Fibroblast of the aortic adventitia (primary cell): ENCODE measurements around the gene MYLIP. TPM values are rescaled to one million over a fixed set of nuclear protein-coding genes. Genes with fewer than 3 reads are reported as not detected.

Experiments used
- DNase-seq: peaks from one replicate; pipeline ENCODE4 v3.0.0-alpha.2; 2010; ENCODE audit warnings: low read depth
- H3K4me3 ChIP-seq: 2 replicates; pipeline ENCODE4 v1.5.1; 2011; ENCODE audit warnings: low read depth, mild to moderate bottlenecking, control low read depth, low read length, moderate library complexity
- total RNA-seq: library from RNA; depleted of rRNA; stranded (reverse); fragments of >200 nt; gene quantifications from 2 replicates; pipeline ENCODE4 v1.2.3, GENCODE V29; 2012; ENCODE audit warnings: low replicate concordance
- TF ChIP-seq, protein P1 (sequence below): IDR thresholded peaks from 2 replicates; pipeline ENCODE4 v1.5.1; 2011; ENCODE audit warnings: mild to moderate bottlenecking, low read length, control low read depth, inconsistent platforms; ENCODE audit not compliant: insufficient read depth

Gene MYLIP
- total RNA-seq, 1 donor, result 36.1 TPM

DNA sequence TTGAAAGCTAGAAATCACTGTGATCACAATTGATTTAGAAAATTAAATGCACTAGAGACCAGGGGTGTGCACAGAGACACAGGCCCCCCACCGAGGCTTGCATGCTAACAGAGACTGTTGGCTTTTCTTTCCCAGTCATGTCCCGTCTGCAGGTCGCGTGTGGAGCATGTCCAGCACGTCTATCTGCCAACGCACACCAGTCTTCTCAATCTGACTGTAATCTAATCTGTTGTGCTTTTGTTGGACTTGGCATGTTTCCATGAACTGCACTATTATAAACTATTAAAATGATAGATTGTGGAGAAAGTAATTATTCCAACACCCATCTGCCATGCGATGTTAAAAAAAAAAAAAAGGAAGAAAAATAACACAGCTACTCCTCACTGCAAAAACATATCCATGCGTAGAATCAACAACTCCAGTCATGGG, 17.7 kb downstream of the MYLIP start:
- TF ChIP-seq, protein P1, sequence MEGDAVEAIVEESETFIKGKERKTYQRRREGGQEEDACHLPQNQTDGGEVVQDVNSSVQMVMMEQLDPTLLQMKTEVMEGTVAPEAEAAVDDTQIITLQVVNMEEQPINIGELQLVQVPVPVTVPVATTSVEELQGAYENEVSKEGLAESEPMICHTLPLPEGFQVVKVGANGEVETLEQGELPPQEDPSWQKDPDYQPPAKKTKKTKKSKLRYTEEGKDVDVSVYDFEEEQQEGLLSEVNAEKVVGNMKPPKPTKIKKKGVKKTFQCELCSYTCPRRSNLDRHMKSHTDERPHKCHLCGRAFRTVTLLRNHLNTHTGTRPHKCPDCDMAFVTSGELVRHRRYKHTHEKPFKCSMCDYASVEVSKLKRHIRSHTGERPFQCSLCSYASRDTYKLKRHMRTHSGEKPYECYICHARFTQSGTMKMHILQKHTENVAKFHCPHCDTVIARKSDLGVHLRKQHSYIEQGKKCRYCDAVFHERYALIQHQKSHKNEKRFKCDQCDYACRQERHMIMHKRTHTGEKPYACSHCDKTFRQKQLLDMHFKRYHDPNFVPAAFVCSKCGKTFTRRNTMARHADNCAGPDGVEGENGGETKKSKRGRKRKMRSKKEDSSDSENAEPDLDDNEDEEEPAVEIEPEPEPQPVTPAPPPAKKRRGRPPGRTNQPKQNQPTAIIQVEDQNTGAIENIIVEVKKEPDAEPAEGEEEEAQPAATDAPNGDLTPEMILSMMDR, result no peak
- no peak overlapping the region for H3K4me3 ChIP-seq
- DNase-seq, result peak; percentile 93

DNA sequence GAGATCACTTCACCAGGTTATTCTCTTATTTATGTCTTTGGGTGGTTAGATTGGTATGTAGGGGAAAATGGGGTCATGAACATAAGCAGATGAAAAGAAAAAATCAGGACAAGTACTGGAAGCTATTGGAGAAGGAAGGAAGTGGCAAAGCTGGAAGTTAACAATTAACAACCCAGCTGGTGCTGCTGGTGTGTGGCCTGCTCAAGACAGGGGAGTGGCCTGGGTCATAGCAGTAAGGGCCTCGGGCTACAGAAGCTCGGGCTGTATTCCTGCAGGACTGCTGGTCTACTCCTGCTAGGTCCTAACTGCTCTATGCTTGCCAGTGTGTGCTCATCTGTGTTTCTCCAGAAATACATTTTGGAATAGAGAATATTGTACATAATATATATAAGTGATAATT, 19.6 kb downstream of the MYLIP start:
- no peak for DNase-seq
- TF ChIP-seq, protein P1, result no peak
- no peak overlapping the region for H3K4me3 ChIP-seq

- no peak for DNase-seq
- TF ChIP-seq, protein P1, result no peak
- H3K4me3 ChIP-seq, result no peak overlapping the region
Measured at GRCh38 chr6:16149305-16149704, 20.4 kb downstream of the MYLIP start.

DNA sequence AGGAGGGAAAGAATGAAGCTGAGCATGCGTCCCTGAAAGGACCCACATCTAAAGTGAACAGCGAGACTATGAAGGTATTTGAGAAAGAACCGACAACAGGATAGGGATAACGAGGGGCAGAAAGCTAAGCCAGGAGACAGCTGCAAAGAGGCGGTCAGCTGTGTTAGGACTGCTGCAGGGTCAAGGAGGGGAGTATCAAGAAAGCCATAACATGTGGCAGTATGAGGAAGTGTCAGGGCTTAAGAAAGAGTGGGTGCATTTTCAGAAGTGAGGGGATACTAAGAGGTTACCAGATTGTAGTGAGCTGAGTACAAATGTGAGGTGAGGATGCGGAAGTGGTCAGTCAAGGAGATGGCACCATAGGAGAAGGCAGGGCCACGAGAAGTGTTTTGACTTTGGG, 21.2 kb downstream of the MYLIP start:
- DNase-seq, result no peak
- H3K4me3 ChIP-seq, result no peak overlapping the region
- TF ChIP-seq, protein P1, result no peak

GRCh38 chr6:16153211-16153820, 24.4 kb downstream of the MYLIP start:
- TF ChIP-seq, protein P1, result no peak
- no peak for DNase-seq
- H3K4me3 ChIP-seq, result no peak overlapping the region

GRCh38 chr6:16154904-16155303, 26.0 kb downstream of the MYLIP start:
- TF ChIP-seq, protein P1, result peak; percentile 10
- no peak overlapping the region for H3K4me3 ChIP-seq
- DNase-seq, result peak; percentile 95

DNA sequence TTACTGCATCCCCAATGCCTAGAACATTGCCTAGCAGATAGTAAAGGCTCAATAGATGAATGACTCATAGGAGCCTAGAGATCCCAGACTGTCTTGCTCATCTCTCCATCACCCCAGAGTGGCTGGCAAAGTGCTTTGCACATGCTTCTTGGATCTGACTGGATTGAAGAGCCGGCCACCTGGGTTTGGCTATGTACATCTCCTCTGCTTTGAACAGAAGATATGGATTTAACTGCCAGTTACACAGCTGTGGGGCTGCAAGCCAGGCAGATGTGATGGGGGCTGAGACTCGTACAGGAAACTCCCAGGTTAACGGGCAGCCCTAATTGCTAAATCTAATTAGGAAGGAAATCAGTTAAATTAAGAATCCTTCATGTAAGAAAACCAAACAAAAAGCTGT, 28.6 kb downstream of the MYLIP start:
- H3K4me3 ChIP-seq, result no peak overlapping the region
- DNase-seq, result no peak
- TF ChIP-seq, protein P1, result no peak
